Measurements from ENCODE around the gene SMPD1. TPM values are rescaled to one million over a fixed set of nuclear protein-coding genes. Genes with fewer than 3 reads are reported as not detected.

SMPD1 gene
- total and polyA plus RNA-seq, 2 of the 8 experiments (the other 6 are each of a cell fraction or from before 2014, with no cell fraction given), result 1.9 to 2.4 TPM

GRCh38 chr11:6365659-6366058 lies 24.6 kb upstream of the SMPD1 start:
- CTCF ChIA-PET (ENCODE audit: partially characterized antibody), result interaction anchor here (0.7 to 1.4 kb wide), 3 partner anchors 12 to 114 kb away, joined by 3 to 4 read pairs (median 3); no protein-coding TSS in a partner anchor
- no peaks in the 10 kb centered on the region for H3K27me3 ChIP-seq (replicated peaks in 1 of 4; ENCODE audit: control insufficient read depth in 3 of 4, extremely low read depth in 1 of 4, insufficient read depth in 3 of 4, low read length in 3 of 4)
- TF ChIP-seq CTCF (IDR thresholded peaks at IDR 0.05; ENCODE audit: control extremely low read depth in 1 of 3, insufficient read depth in 1 of 3, low read depth in 1 of 3, low read length in 3 of 3), result no peak
- TF ChIP-seq YY1 (IDR thresholded peaks at IDR 0.05; ENCODE audit: low read depth, low read length), result no peak
- no peak for TF ChIP-seq BACH1 (IDR thresholded peaks at IDR 0.05; ENCODE audit: low read length)
- TF ChIP-seq JUND (IDR thresholded peaks at IDR 0.05; ENCODE audit: low read length), result no peak
- TF ChIP-seq MAFK (IDR thresholded peaks at IDR 0.05; ENCODE audit: low read depth, low read length), result no peak
- TF ChIP-seq KDM1A (IDR thresholded peaks at IDR 0.05; ENCODE audit: borderline replicate concordance, low read length), result no peak
- no peak for TF ChIP-seq CEBPB (IDR thresholded peaks at IDR 0.05; ENCODE audit: low read depth, low read length)
- no peak for TF ChIP-seq SP2 (IDR thresholded peaks at IDR 0.05; ENCODE audit: low read length)
- no peak for TF ChIP-seq CTBP2 (IDR thresholded peaks at IDR 0.05; ENCODE audit: borderline replicate concordance, insufficient read depth, insufficient read length, low read length)
- no peak for TF ChIP-seq FOSL1 (IDR thresholded peaks at IDR 0.05; ENCODE audit: insufficient read depth, low read depth, low read length)
- TF ChIP-seq USF2 (IDR thresholded peaks at IDR 0.05; ENCODE audit: low read length), result no peak

More at GRCh38 chr11:6365659-6366058, 24.6 kb upstream of the SMPD1 start:
- Histone ChIP-seq H3K9ac (replicated peaks in 1 of 4; ENCODE audit: extremely low read depth in 1 of 4, low read depth in 3 of 4, low read length in 3 of 4) (no peak overlapping the region), H3K18ac (ENCODE audit: extremely low read depth, low read length) (no peak overlapping the region), H2BK120ac (replicated peaks; ENCODE audit: low read depth, low read length) (no peak overlapping the region), H3K79me2 (ENCODE audit: control insufficient read depth in 1 of 2, insufficient read depth in 2 of 2, low read length in 2 of 2) (no peaks in the 10 kb centered on the region), H4K8ac (ENCODE audit: extremely low read depth, insufficient read depth, low read length) (no peak overlapping the region), H2BK15ac (ENCODE audit: low read length) (no peak overlapping the region), H3K4me3 (ENCODE audit: extremely low read depth in 1 of 4, insufficient read depth in 2 of 4, low read depth in 3 of 4, low read length in 4 of 4) (no peak overlapping the region), H3K27ac (ENCODE audit: low read depth, low read length) (no peak overlapping the region), H2BK20ac (ENCODE audit: low read length) (no peak overlapping the region), H3K14ac (ENCODE audit: insufficient read length) (no peak overlapping the region), H4K5ac (ENCODE audit: insufficient read length, low read depth, low read length) (no peak overlapping the region), H3K4ac (replicated peaks; ENCODE audit: insufficient read length, low read depth, low read length) (no peak overlapping the region), H3K56ac (replicated peaks; ENCODE audit: insufficient read length, low read depth, low read length) (no peak overlapping the region), H3K9me3 (ENCODE audit: insufficient read depth in 2 of 2, low read depth in 1 of 2, low read length in 1 of 2) (no peaks in the 10 kb centered on the region), H3K79me1 (ENCODE audit: low read depth, low read length) (no peaks in the 10 kb centered on the region), H2BK5ac (ENCODE audit: low read depth, low read length) (no peak overlapping the region), H2BK12ac (ENCODE audit: low read depth, low read length) (no peak overlapping the region), H3K36me3 (ENCODE audit: control insufficient read depth in 2 of 4, insufficient read depth in 4 of 4, low read length in 3 of 4) (no peaks in the 10 kb centered on the region), H3K23ac (ENCODE audit: insufficient read length) (no peak overlapping the region), H2AK5ac (ENCODE audit: low read depth, low read length) (no peak overlapping the region), H3K4me1 (replicated peaks in 1 of 4; ENCODE audit: control insufficient read depth in 3 of 4, insufficient read depth in 4 of 4, low read length in 3 of 4) (peaks cover 0 to 4% (median 0%) of the 10 kb centered on the region in 4 experiments; a peak in 1 of 7 replicates), H3K4me2 (ENCODE audit: insufficient read depth in 1 of 2, low read depth in 2 of 2, low read length in 2 of 2) (no peak overlapping the region), H4K20me1 (replicated peaks in 1 of 2; ENCODE audit: control insufficient read depth in 1 of 2, insufficient read depth in 2 of 2, low read length in 2 of 2) (no peaks in the 10 kb centered on the region), H4K91ac (replicated peaks; ENCODE audit: insufficient read length, low read length) (no peak overlapping the region), H3K23me2 (ENCODE audit: low read depth, low read length) (no peaks in the 10 kb centered on the region), H2AFZ (ENCODE audit: low read length) (peak overlapping the region; percentile 32; the same call in 1 of the 2 replicates)
- FAIRE-seq (no peak), DNase-seq (ENCODE audit: low read depth in 1 of 2, low spot score in 2 of 2) (no peak)
- POLR2A ChIA-PET (ENCODE audit: partially characterized antibody), result no interaction called here
- WGBS, 2 experiments (ENCODE audit: extremely low coverage in 1 of 2, insufficient coverage in 1 of 2, insufficient read length in 1 of 2, insufficient replicate concordance in 2 of 2, low coverage in 1 of 2, low lambda C conversion rate in 2 of 2, missing lambda C conversion rate in 1 of 2), result 83% methylated on average over 2 of the region's 2 CpGs; no CpG with 5 or more reads in 1 of the 2 experiments
